ENCODE results near the gene DDX28. TPM values are rescaled to one million over a fixed set of nuclear protein-coding genes. Genes with fewer than 3 reads are reported as not detected.
"Not testable (repeated sequence)": the region's sequence is repeated elsewhere in the genome, so short reads cannot be mapped to it uniquely, and the experiment has no call there.

The DDX28 gene
- total RNA-seq, 4 donors from 2014 or later = 5.0 to 10.1 (median 8.4) TPM

- no peak for DNase-seq (ENCODE audit: extremely low spot score)
- Histone ChIP-seq H3K36me3 (no peaks in the 10 kb centered on the region), H3K27ac (replicated peaks in 1 of 4) (peak overlapping the region in 2 of 4 donors; percentile 34 to 47), H3K9me3 (no peaks in the 10 kb centered on the region), H3K4me1 (peaks cover 0 to 16% (median 4%) of the 10 kb centered on the region in 4 donors), H3K4me3 (no peak overlapping the region), H3K27me3 (no peaks in the 10 kb centered on the region)
- intact Hi-C loops (cut with DNase I) = no loop called here
- WGBS = 45% methylated on average over 2 of the region's 3 CpGs
- TF ChIP-seq POLR2AphosphoS5 (IDR thresholded peaks at IDR 0.05) = no peak
- no peak for TF ChIP-seq POLR2A (IDR thresholded peaks at IDR 0.05; ENCODE audit: low read depth)
- TF ChIP-seq EP300 (IDR thresholded peaks at IDR 0.05) = no peak
- TF ChIP-seq CTCF (IDR thresholded peaks at IDR 0.05) = no peak
Observed at GRCh38 chr16:68000450-68000849, 22.6 kb downstream of the DDX28 start.

GRCh38 chr16:67999985-68000384 is 23.0 kb downstream of the DDX28 start:
- 56% methylated on average over 1 of the region's 2 CpGs for WGBS
- no peaks in the 10 kb centered on the region for H3K36me3 ChIP-seq

GRCh38 chr16:67998779-67999688 is 24.0 kb downstream of the DDX28 start, which contains the start of gene DPEP2:
DPEP2 (minus strand) TSS chr16:67999484; CDS start chr16:67993212, 6,272 bp downstream.
- H3K9me3 ChIP-seq; intact Hi-C loops (cut with DNase I); DNase-seq (ENCODE audit: extremely low spot score); H3K36me3 ChIP-seq; H3K27me3 ChIP-seq: not testable (repeated sequence)
- 72% methylated on average over 17 of the region's 18 CpGs for WGBS
- Histone ChIP-seq H3K27ac (replicated peaks in 1 of 4) (peak within 1 kb of the TSS in 2 of 4 donors; percentile 34 to 47), H3K4me1 (peaks cover 0 to 17% (median 4%) of the 10 kb centered on the region in 4 donors), H3K4me3 (peak within 1 kb of the TSS in 1 of 4 donors; percentile 21)
- TF ChIP-seq POLR2AphosphoS5 (IDR thresholded peaks at IDR 0.05) = peak in 1 of 2 donors; percentile 29

More at GRCh38 chr16:67999985-68000384, 23.0 kb downstream of the DDX28 start:
- intact Hi-C loops (cut with DNase I) = no loop called here
- no peak for TF ChIP-seq POLR2A (IDR thresholded peaks at IDR 0.05; ENCODE audit: low read depth)
- TF ChIP-seq CTCF (IDR thresholded peaks at IDR 0.05) = no peak
- no peak for TF ChIP-seq EP300 (IDR thresholded peaks at IDR 0.05)
- TF ChIP-seq POLR2AphosphoS5 (IDR thresholded peaks at IDR 0.05) = no peak
- no peaks in the 10 kb centered on the region for H3K27me3 ChIP-seq
- H3K9me3 ChIP-seq = no peaks in the 10 kb centered on the region
- H3K4me1 ChIP-seq = peaks cover 0 to 16% (median 4%) of the 10 kb centered on the region in 4 donors
- peak overlapping the region in 2 of 4 donors; percentile 34 to 47 for H3K27ac ChIP-seq (replicated peaks in 1 of 4)
- DNase-seq (ENCODE audit: extremely low spot score) = no peak
- H3K4me3 ChIP-seq = no peak overlapping the region

- DNase-seq (ENCODE audit: extremely low spot score); intact Hi-C loops (cut with DNase I); H3K4me3 ChIP-seq; H3K9me3 ChIP-seq; H3K27ac ChIP-seq (replicated peaks in 1 of 4); H3K36me3 ChIP-seq; H3K27me3 ChIP-seq: not testable (repeated sequence)
- peaks cover 6 to 24% (median 9%) of the 10 kb centered on the region in 4 donors for H3K4me1 ChIP-seq
- 92% methylated on average over 17 of the region's 36 CpGs for WGBS
Observed at GRCh38 chr16:67998231-67998778, 24.7 kb downstream of the DDX28 start.

GRCh38 chr16:67996666-67997065 is 26.4 kb downstream of the DDX28 start:
- H3K27ac ChIP-seq (replicated peaks in 1 of 4) = no peak overlapping the region
- no peak for DNase-seq (ENCODE audit: extremely low spot score)
- no peaks in the 10 kb centered on the region for H3K27me3 ChIP-seq
- no peaks in the 10 kb centered on the region for H3K9me3 ChIP-seq
- intact Hi-C loops (cut with DNase I) = no loop called here
- TF ChIP-seq CTCF (IDR thresholded peaks at IDR 0.05) = no peak
- TF ChIP-seq POLR2A (IDR thresholded peaks at IDR 0.05; ENCODE audit: low read depth) = no peak
- no peak for TF ChIP-seq POLR2AphosphoS5 (IDR thresholded peaks at IDR 0.05)
- no peak for TF ChIP-seq EP300 (IDR thresholded peaks at IDR 0.05)
- no peaks in the 10 kb centered on the region for H3K36me3 ChIP-seq
- 89% methylated on average over 5 of the region's 5 CpGs for WGBS
- H3K4me1 ChIP-seq = peaks cover 12 to 31% (median 15%) of the 10 kb centered on the region in 4 donors
- no peak overlapping the region for H3K4me3 ChIP-seq

All from esophagus muscularis mucosa (tissue), 4 donors.